ENCODE measurements around the gene ZNRF1. TPM values are rescaled to one million over a fixed set of nuclear protein-coding genes. Genes with fewer than 3 reads are reported as not detected.
"Not testable (repeated sequence)": the region's sequence is repeated elsewhere in the genome, so short reads cannot be mapped to it uniquely, and the experiment has no call there.

The ZNRF1 gene
- total and polyA plus RNA-seq, 3 donors from 2014 or later = 51.8 to 93.0 (median 90.4) TPM

DNA sequence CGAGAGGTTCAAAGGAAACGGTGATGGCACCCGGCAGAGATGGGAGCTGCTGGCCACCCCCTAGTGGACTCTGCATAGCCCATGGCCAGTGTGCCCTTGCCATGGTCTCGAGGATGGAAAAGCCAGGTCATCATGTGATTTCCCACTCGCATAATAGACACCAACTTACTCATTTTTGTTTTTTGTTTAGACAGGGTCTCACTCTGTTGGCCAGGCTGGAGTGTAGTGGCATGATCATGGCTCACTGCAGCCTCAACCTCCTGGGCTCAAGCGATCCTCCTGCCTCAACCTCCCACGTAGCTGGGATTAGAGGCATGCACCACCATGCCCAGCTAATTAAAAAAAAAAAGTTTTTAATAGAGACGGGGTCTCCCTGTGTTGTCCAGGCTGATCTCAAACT lies 90.1 kb downstream of the ZNRF1 start:
- TF ChIP-seq POLR2A (IDR thresholded peaks at IDR 0.05) (no peak), CTCF (IDR thresholded peaks at IDR 0.05) (no peak)
- 89 to 94% methylated on average over 8 of the region's 8 CpGs for WGBS, 2 donors
- no peak for DNase-seq
- Histone ChIP-seq H3K36me3 (ENCODE audit: low read depth, missing control alignments) (no peaks in the 10 kb centered on the region), H3K27me3 (no peaks in the 10 kb centered on the region), H3K4me3 (no peak overlapping the region), H3K27ac (no peak overlapping the region), H3K4me1 (peaks cover 11% of the 10 kb centered on the region), H3K9me3 (no peaks in the 10 kb centered on the region)
- intact Hi-C loops (cut with DNase I; ENCODE audit: low total_unique reads) = no loop called here

GRCh38 chr16:75089486-75090202 lies 90.8 kb downstream of the ZNRF1 start:
- 72 to 85% methylated on average over 5 to 6 of the region's 6 CpGs for WGBS, 2 donors
- Histone ChIP-seq H3K4me1 (peaks cover 11% of the 10 kb centered on the region), H3K27me3 (no peaks in the 10 kb centered on the region), H3K27ac (no peak overlapping the region), H3K4me3 (no peak overlapping the region), H3K36me3 (ENCODE audit: low read depth, missing control alignments) (no peaks in the 10 kb centered on the region), H3K9me3 (no peaks in the 10 kb centered on the region)
- DNase-seq = no peak
- intact Hi-C loops (cut with DNase I; ENCODE audit: low total_unique reads) = no loop called here
- no peak for TF ChIP-seq POLR2A (IDR thresholded peaks at IDR 0.05)
- TF ChIP-seq CTCF (IDR thresholded peaks at IDR 0.05) = no peak

DNA sequence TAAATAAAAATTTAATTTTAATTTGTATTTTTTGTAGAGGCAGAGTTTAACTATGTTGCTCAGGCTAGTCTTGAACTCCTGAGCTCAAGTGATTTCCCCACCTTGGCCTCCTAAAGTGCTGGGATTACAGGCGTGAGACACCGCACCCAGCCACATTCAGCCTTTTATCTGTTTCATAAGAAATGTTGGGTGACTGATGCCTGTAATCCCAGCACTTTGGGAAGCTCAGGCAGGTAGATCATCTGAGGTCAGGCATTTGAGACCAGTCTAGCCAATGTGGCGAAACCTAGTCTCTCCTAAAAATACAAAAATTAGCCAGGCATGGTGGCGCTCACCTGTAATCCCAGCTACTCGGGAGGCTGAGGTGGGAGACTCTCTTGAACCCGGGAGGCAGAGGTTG lies 92.1 kb downstream of the ZNRF1 start:
- DNase-seq; H3K9me3 ChIP-seq; intact Hi-C loops (cut with DNase I; ENCODE audit: low total_unique reads); H3K27me3 ChIP-seq; H3K36me3 ChIP-seq (ENCODE audit: low read depth, missing control alignments); H3K27ac ChIP-seq; H3K4me3 ChIP-seq: not testable (repeated sequence)
- peaks cover 11% of the 10 kb centered on the region for H3K4me1 ChIP-seq
- 92 to 96% methylated on average over 5 to 6 of the region's 6 CpGs for WGBS, 2 donors

DNA sequence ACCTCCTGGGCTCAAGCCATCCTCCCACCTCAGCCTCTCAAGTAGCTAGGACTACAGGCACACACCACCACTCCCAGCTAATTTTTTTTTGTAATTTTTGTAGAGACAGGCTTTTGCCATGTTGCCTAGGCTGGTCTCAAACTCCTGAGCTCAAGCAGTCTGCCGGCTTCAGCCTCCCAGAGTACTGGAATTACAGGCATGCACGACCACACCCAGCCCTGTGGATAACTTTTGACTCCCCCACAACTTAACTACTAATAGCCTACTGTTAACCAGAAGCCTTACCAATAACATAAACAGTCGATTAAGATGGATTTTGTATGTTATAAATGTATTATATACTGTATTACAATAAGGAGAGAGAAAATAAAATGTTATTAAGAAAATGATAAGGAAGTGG lies 92.8 kb downstream of the ZNRF1 start:
- H3K27me3 ChIP-seq; H3K27ac ChIP-seq; intact Hi-C loops (cut with DNase I; ENCODE audit: low total_unique reads); DNase-seq; H3K9me3 ChIP-seq; H3K4me3 ChIP-seq; H3K36me3 ChIP-seq (ENCODE audit: low read depth, missing control alignments): not testable (repeated sequence)
- peaks cover 14% of the 10 kb centered on the region for H3K4me1 ChIP-seq
- 55 to 64% methylated on average over 3 of the region's 3 CpGs for WGBS, 2 donors

GRCh38 chr16:75092777-75093176 lies 94.0 kb downstream of the ZNRF1 start:
- WGBS, 2 donors = 63 to 82% methylated on average over 7 of the region's 7 CpGs
- intact Hi-C loops (cut with DNase I; ENCODE audit: low total_unique reads) = no loop called here
- TF ChIP-seq CTCF (IDR thresholded peaks at IDR 0.05) (no peak), POLR2A (IDR thresholded peaks at IDR 0.05) (no peak)
- Histone ChIP-seq H3K4me1 (peaks cover 11% of the 10 kb centered on the region), H3K4me3 (no peak overlapping the region), H3K36me3 (ENCODE audit: low read depth, missing control alignments) (no peaks in the 10 kb centered on the region), H3K27me3 (no peaks in the 10 kb centered on the region), H3K27ac (no peak overlapping the region), H3K9me3 (no peaks in the 10 kb centered on the region)
- no peak for DNase-seq

Measured in testis (tissue), 3 donors.